ENCODE data around the gene CX3CR1. TPM values are rescaled to one million over a fixed set of nuclear protein-coding genes. Genes with fewer than 3 reads are reported as not detected.

CX3CR1 gene
- total RNA-seq, 1 experiment from 2014 or later, result not detected

DNA sequence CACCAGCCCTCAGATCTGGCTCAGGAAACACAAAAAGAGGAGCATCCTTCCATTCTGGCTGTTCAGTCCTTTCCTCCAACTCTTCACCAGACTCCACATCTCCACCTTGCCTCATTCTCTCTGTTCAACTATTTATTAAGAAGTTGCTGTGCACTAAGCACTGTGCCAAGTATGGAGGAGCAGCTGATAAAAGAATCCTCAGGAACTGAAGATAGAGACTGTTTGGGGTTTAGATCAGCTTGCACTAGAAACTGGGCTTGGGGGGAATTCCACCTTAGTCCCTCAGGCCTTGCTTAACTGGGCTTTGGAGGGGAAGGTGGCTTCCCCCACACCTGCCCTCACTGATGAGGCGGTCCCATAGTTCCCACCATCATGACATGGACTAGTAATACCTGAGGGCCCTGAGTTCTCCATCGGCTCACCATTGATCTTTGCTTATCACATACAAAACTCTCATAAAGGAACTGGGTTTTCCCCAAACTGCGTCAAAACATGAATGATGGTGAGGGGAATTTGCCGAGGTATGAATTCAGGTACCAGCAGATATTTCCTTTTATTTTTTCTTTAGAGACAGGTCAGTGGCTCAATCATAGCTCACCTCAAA is 48.0 kb upstream of the CX3CR1 start:
- H3K36me3 ChIP-seq (ENCODE audit: low read depth, low read length), result no peaks in the 10 kb centered on the region
- POLR2A ChIA-PET (ENCODE audit: unreplicated experiment), result no interaction called here
- no peaks in the 10 kb centered on the region for H3K79me2 ChIP-seq (ENCODE audit: low read length)
- CTCF ChIA-PET, result no interaction called here
- H4K20me1 ChIP-seq (ENCODE audit: low read length), result no peaks in the 10 kb centered on the region
- H3K9me2 ChIP-seq (replicated peaks; ENCODE audit: low read length), result no peaks in the 10 kb centered on the region
- BruUV-seq (replicated peaks), result no TSS peak
- H3K4me1 ChIP-seq (ENCODE audit: insufficient read depth, low read length), result no peaks in the 10 kb centered on the region
- no peak overlapping the region for H3K4me3 ChIP-seq (ENCODE audit: low read length)
- no peak for DNase-seq
- H2AFZ ChIP-seq (ENCODE audit: low read length), result no peak overlapping the region
- peaks cover 29% of the 10 kb centered on the region; the same call in 1 of the 2 replicates for H3K27me3 ChIP-seq (ENCODE audit: low read length)
- H3K4me2 ChIP-seq (ENCODE audit: low read length), result no peak overlapping the region
- no peaks in the 10 kb centered on the region for H3K9me3 ChIP-seq (ENCODE audit: low read length)
- intact Hi-C loops (cut with micrococcal nuclease), result no loop called here
- no peak for ATAC-seq
- H3F3A ChIP-seq (ENCODE audit: low read length, unreplicated experiment), result no peaks in the 10 kb centered on the region
- no peak overlapping the region for H3K9ac ChIP-seq (ENCODE audit: low read length)
- TF ChIP-seq, protein P1, sequence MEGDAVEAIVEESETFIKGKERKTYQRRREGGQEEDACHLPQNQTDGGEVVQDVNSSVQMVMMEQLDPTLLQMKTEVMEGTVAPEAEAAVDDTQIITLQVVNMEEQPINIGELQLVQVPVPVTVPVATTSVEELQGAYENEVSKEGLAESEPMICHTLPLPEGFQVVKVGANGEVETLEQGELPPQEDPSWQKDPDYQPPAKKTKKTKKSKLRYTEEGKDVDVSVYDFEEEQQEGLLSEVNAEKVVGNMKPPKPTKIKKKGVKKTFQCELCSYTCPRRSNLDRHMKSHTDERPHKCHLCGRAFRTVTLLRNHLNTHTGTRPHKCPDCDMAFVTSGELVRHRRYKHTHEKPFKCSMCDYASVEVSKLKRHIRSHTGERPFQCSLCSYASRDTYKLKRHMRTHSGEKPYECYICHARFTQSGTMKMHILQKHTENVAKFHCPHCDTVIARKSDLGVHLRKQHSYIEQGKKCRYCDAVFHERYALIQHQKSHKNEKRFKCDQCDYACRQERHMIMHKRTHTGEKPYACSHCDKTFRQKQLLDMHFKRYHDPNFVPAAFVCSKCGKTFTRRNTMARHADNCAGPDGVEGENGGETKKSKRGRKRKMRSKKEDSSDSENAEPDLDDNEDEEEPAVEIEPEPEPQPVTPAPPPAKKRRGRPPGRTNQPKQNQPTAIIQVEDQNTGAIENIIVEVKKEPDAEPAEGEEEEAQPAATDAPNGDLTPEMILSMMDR (conservative IDR thresholded peaks at IDR 0.05; ENCODE audit: low read depth, low read length), result no peak
- H3K27ac ChIP-seq (ENCODE audit: low read length), result no peak overlapping the region

DNA sequence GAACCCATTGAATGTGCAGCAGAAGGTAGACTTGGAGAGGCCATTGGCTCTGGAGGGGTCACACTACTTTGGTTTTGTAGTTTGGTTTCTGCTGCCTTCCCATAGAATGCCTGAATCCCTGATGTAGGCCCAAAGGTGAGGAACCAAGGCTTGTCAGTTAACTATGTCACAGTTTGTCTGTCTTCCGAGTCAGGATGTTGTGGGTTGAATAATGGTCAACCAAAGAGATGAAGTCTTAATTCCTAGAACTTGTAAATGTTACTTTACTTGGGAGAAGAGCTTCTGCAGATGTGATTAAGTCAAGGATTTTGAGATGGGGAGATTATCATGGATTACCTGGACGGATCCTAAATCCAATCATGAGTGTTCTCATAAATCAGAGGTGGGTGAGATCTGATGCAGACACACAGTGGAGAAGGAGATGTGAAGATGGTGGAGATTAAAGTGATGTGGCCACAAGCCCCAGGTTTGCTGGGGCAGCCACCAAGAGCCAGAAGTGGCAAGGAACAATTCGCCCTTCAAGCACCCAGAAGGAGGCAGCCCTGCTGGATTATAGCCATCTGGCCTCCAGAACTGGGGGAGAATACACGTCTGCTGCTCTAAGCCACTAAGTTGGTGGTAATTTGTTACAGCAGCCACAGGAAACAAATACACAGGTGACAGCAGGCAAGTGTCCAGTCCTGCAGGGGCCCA is 47.4 kb upstream of the CX3CR1 start:
- no peak overlapping the region for H3K9ac ChIP-seq (ENCODE audit: low read length)
- BruUV-seq (replicated peaks), result no TSS peak
- H3K36me3 ChIP-seq (ENCODE audit: low read depth, low read length), result no peaks in the 10 kb centered on the region
- peaks cover 23% of the 10 kb centered on the region; the same call in 1 of the 2 replicates for H3K27me3 ChIP-seq (ENCODE audit: low read length)
- no peak overlapping the region for H3K4me2 ChIP-seq (ENCODE audit: low read length)
- no peaks in the 10 kb centered on the region for H3F3A ChIP-seq (ENCODE audit: low read length, unreplicated experiment)
- H3K9me2 ChIP-seq (replicated peaks; ENCODE audit: low read length), result no peaks in the 10 kb centered on the region
- no peaks in the 10 kb centered on the region for H3K79me2 ChIP-seq (ENCODE audit: low read length)
- H3K4me3 ChIP-seq (ENCODE audit: low read length), result no peak overlapping the region
- ATAC-seq (no peak), DNase-seq (no peak)
- no peak overlapping the region for H3K27ac ChIP-seq (ENCODE audit: low read length)
- H2AFZ ChIP-seq (ENCODE audit: low read length), result no peak overlapping the region
- TF ChIP-seq, protein P1 (conservative IDR thresholded peaks at IDR 0.05; ENCODE audit: low read depth, low read length), result no peak
- TF ChIP-seq EZH2 (IDR thresholded peaks at IDR 0.05; ENCODE audit: low read length, unreplicated experiment) (no peak), EZH2phosphoT487 (IDR thresholded peaks at IDR 0.05; ENCODE audit: borderline replicate concordance, low read length) (no peak)
- no peaks in the 10 kb centered on the region for H3K4me1 ChIP-seq (ENCODE audit: insufficient read depth, low read length)
- no peaks in the 10 kb centered on the region for H4K20me1 ChIP-seq (ENCODE audit: low read length)
- ChIA-PET POLR2A (ENCODE audit: unreplicated experiment) (no interaction called here), CTCF (no interaction called here)
- H3K9me3 ChIP-seq (ENCODE audit: low read length), result no peaks in the 10 kb centered on the region
- intact Hi-C loops (cut with micrococcal nuclease), result no loop called here

DNA sequence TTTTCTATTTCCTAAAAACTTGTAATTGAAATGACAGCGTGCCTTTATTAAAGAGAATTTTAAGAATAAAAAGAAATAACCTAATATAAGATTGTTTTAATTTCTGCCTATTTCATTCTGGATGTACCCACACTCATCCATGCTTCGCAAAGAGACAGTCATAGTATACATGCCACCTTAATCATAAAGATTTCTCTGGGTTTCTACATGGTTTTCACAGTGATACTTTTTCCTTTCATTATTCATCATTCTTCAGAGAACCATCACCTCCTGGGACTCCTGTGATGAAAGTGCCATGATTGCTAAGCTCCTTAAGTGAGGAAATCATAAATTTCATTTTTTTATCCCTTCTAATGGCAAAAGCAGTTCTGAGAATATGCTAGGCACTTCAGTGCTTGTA is 45.4 kb upstream of the CX3CR1 start:
- POLR2A ChIA-PET (ENCODE audit: unreplicated experiment), result no interaction called here

More for the DNA sequence above, 45.4 kb upstream of the CX3CR1 start:
- Histone ChIP-seq H3K36me3 (ENCODE audit: low read depth, low read length) (no peaks in the 10 kb centered on the region), H3K9ac (ENCODE audit: low read length) (no peak overlapping the region), H3F3A (ENCODE audit: low read length, unreplicated experiment) (no peaks in the 10 kb centered on the region), H3K79me2 (ENCODE audit: low read length) (no peaks in the 10 kb centered on the region), H4K20me1 (ENCODE audit: low read length) (no peaks in the 10 kb centered on the region), H2AFZ (ENCODE audit: low read length) (no peak overlapping the region), H3K4me3 (ENCODE audit: low read length) (no peak overlapping the region), H3K4me2 (ENCODE audit: low read length) (no peak overlapping the region), H3K4me1 (ENCODE audit: insufficient read depth, low read length) (no peaks in the 10 kb centered on the region), H3K9me2 (replicated peaks; ENCODE audit: low read length) (no peaks in the 10 kb centered on the region), H3K27me3 (ENCODE audit: low read length) (peaks cover 23% of the 10 kb centered on the region; the same call in 1 of the 2 replicates), H3K27ac (ENCODE audit: low read length) (no peak overlapping the region), H3K9me3 (ENCODE audit: low read length) (no peaks in the 10 kb centered on the region)
- TF ChIP-seq EZH2phosphoT487 (IDR thresholded peaks at IDR 0.05; ENCODE audit: borderline replicate concordance, low read length), result no peak
- TF ChIP-seq, protein P1 (conservative IDR thresholded peaks at IDR 0.05; ENCODE audit: low read depth, low read length), result no peak
- TF ChIP-seq EZH2 (IDR thresholded peaks at IDR 0.05; ENCODE audit: low read length, unreplicated experiment), result no peak
- no TSS peak for BruUV-seq (replicated peaks)
- ATAC-seq, result no peak
- intact Hi-C loops (cut with micrococcal nuclease), result no loop called here
- CTCF ChIA-PET, result no interaction called here
- DNase-seq, result no peak
